RWPE1 (cell line): ENCODE measurements around the gene KCNIP3.
A peak's percentile ranks its signal among the peaks of the same experiment; 100 is the strongest.

Source experiments
- CTCF ChIA-PET: fragments of 350-600 bp; sonication (Branson Sonifier 250); formaldehyde crosslinking; extraction: SDS; loops from one replicate; lab custom pipeline; 2021; lab: Yijun Ruan, JAX
- POLR2A ChIA-PET: fragments of 400-600 bp; formaldehyde crosslinking; extraction: SDS; loops from one replicate; lab custom pipeline; 2020; ENCODE audit warnings: antibody characterized with exemption; ENCODE audit not compliant: low non-redundant PET; lab: Yijun Ruan, JAX
- DNase-seq: peaks from one replicate; pipeline ENCODE4 v3.0.0; 2012; ENCODE audit warnings: low spot score
- H3K27ac ChIP-seq: fragments of 450-650 bp; 2 replicates; pipeline ENCODE4 v1.5.1; 2017
- CTCF ChIP-seq: fragments of 450-650 bp; conservative IDR thresholded peaks from 2 replicates; pipeline ENCODE4 v1.5.1; 2017; ENCODE audit warnings: low read depth, mild to moderate bottlenecking

Gene KCNIP3

GRCh38 chr2:95270541-95271081 lies 26.5 kb upstream of the KCNIP3 start:
- DNase-seq = no peak
- H3K27ac ChIP-seq = no peak overlapping the region
- no peak for TF ChIP-seq CTCF
- ChIA-PET POLR2A (no interaction called here), CTCF (interaction anchor here (1.0 kb wide), 1 partner anchor 39 kb away, joined by 4 read pairs; no protein-coding TSS in a partner anchor)

GRCh38 chr2:95271381-95271971 lies 25.7 kb upstream of the KCNIP3 start:
- DNase-seq = no peak
- CTCF ChIA-PET = interaction anchor here (1.0 kb wide), 1 partner anchor 40 kb away, joined by 4 read pairs; no protein-coding TSS in a partner anchor
- POLR2A ChIA-PET = no interaction called here
- no peak for TF ChIP-seq CTCF
- H3K27ac ChIP-seq = no peak overlapping the region

GRCh38 chr2:95272299-95272751 lies 24.8 kb upstream of the KCNIP3 start:
- H3K27ac ChIP-seq = no peak overlapping the region
- no peak for DNase-seq
- POLR2A ChIA-PET = no interaction called here
- TF ChIP-seq CTCF = no peak
- CTCF ChIA-PET = interaction anchor here (0.7 to 1.2 kb wide), 3 partner anchors 16 to 40 kb away, joined by 3 to 10 read pairs (median 3); no protein-coding TSS in a partner anchor

- ChIA-PET CTCF (interaction anchor here (1.0 to 1.2 kb wide), 2 partner anchors 17 to 41 kb away, joined by 3 to 10 read pairs; no protein-coding TSS in a partner anchor), POLR2A (no interaction called here)
- DNase-seq = no peak
- no peak for TF ChIP-seq CTCF
- no peak overlapping the region for H3K27ac ChIP-seq
These were observed 24.4 kb upstream of the KCNIP3 start for GRCh38 chr2:95272781-95273180.

GRCh38 chr2:95273566-95274290 lies 23.4 kb upstream of the KCNIP3 start:
- TF ChIP-seq CTCF = no peak
- H3K27ac ChIP-seq = peak overlapping the region; percentile 49
- no peak for DNase-seq
- ChIA-PET CTCF (interaction anchor here (0.6 to 4.9 kb wide), 3 partner anchors 42 to 77 kb away, joined by 3 to 40 read pairs (median 10); no protein-coding TSS in a partner anchor), POLR2A (interaction anchor here (0.7 kb wide), 1 partner anchor 28 kb away, joined by 4 read pairs; no protein-coding TSS in a partner anchor)
